Kidney (tissue), 14 donors: Measurements from ENCODE around the gene ZNF469. TPM values are rescaled to one million over a fixed set of nuclear protein-coding genes. Genes with fewer than 3 reads are reported as not detected.
A peak's percentile ranks its signal among the peaks of the same experiment; 100 is the strongest.

Experiments
- DNase-seq, 5 donors: peaks; one replicate each; pipeline ENCODE4 v3.0.0-alpha.2; 2013 to 2020
- FAIRE-seq: peaks from 2 replicates; lab custom pipeline; 2012; peaks lifted over from hg19 to GRCh38; lab: Jason Lieb, UNC
- H3K27ac ChIP-seq, 2 donors: one replicate each; pipeline ENCODE4 v1.7.0; 2013; ENCODE audit warnings: low read depth in 2 of 2, low read length in 2 of 2, inconsistent platforms in 1 of 2
- H3K27me3 ChIP-seq: one replicate; pipeline ENCODE4 v1.7.1; 2013; ENCODE audit warnings: low read length, inconsistent platforms; ENCODE audit not compliant: control insufficient read depth, insufficient read depth
- H3K36me3 ChIP-seq, 3 donors: one replicate each; pipeline versions ENCODE4 v1.7.0 to v1.7.1; 2013; ENCODE audit warnings: low read length in 3 of 3, control low read depth in 1 of 3, inconsistent platforms in 1 of 3; ENCODE audit not compliant: insufficient read depth in 3 of 3, control insufficient read depth in 2 of 3
- H3K4me1 ChIP-seq, 3 donors: one replicate each; pipeline versions ENCODE4 v1.7.0 to v1.7.1; 2013; ENCODE audit warnings: low read length in 3 of 3, inconsistent platforms in 1 of 3, low read depth in 1 of 3; ENCODE audit not compliant: control insufficient read depth in 2 of 3, insufficient read depth in 2 of 3
- H3K4me3 ChIP-seq, 3 donors: one replicate each; pipeline versions ENCODE4 v1.7.0 to v1.8.1; 2013; ENCODE audit warnings: low read length in 3 of 3, control low read depth in 1 of 3, inconsistent platforms in 1 of 3
- H3K9ac ChIP-seq, 3 donors: one replicate each; pipeline versions ENCODE4 v1.7.0 to v1.7.1; 2013; ENCODE audit warnings: low read length in 3 of 3, control low read depth in 1 of 3, inconsistent platforms in 1 of 3
- H3K9me3 ChIP-seq, 3 donors: one replicate each; pipeline versions ENCODE4 v1.7.0 to v1.7.1; 2013; ENCODE audit warnings: low read length in 3 of 3, control low read depth in 1 of 3, inconsistent platforms in 1 of 3; ENCODE audit not compliant: control insufficient read depth in 2 of 3, insufficient read depth in 1 of 3
- CTCF ChIP-seq: IDR thresholded peaks from 3 replicates; pipeline ENCODE4 v1.5.1; 2012; ENCODE audit warnings: mild to moderate bottlenecking, moderate library complexity, borderline replicate concordance; ENCODE audit not compliant: insufficient read depth; ENCODE audit errors: extremely low read depth
- intact Hi-C: fragments of 100-400 bp; cut with DNase I; formaldehyde crosslinking; loops from one replicate; pipeline ENCODE4 v1.11.1; 2022
- polyA plus RNA-seq: library from polyadenylated mRNA; stranded (reverse); fragments of 350-450 nt; fragmentation: Illumina TruSeq; extraction: RNeasy Lipid Tissue Mini Kit (QIAGEN cat#74804); gene quantifications from one replicate; pipeline ENCODE4 v1.2.3, GENCODE V29; 2014; ENCODE audit warnings: low read depth, low replicate concordance; ENCODE audit not compliant: insufficient read depth
- total RNA-seq: library from RNA; stranded (reverse); fragmentation: NEBNext Ultra II Directional; extraction: Animal tissue kit (Norgen Biotek cat#: 25700); gene quantifications from one replicate; pipeline ENCODE4 v1.2.1, GENCODE V29; 2021
- donor health status: control.
- donor health status: control.
- donor health status: control.
- donor health status: control.
- donor health status: control.
- donor health status: DM: yes; HTN: yes; CAD: no.
- donor health status: Normal renal cell carcinoma (clear cell type).

ZNF469 gene
- total and polyA plus RNA-seq, 2 donors from 2014 or later: 0.09 to 1.6 TPM

DNA sequence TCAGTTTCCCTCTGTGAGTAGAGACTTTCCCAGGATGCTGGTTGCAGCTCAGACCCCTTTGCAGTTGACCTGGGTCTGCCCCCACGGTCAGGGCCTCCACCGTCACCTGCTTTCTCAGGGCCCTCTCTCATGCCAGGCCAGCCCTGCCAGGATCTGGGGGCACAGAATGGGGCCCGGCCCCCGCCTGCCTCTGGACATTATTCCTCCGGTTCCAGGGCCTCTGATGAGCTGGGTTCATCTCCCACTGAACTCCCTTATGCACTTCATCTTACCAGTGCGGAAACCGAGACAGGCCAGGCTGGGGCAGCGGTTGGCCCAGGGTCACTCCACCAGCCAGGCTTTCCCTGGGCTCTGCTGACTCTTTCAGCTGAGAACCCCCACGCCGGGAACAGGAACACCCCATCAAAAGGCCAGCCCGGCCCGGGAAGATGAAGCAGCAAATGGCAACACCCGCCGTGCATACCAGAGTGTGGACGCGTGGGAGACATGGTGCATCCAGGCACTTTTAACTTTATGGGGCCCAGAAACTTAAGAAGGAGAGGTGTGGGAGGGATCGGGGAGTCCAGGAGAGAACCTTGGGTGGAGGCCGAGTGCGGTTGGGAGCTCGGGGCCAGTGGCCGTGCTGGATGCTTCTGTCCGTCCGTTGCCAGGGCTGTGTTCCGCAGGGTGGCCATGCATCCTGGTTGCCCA is 19.9 kb downstream of the ZNF469 start:
- Histone ChIP-seq H3K27me3 (no peaks in the 10 kb centered on the region), H3K27ac (no peak overlapping the region), H3K4me1 (no peaks in the 10 kb centered on the region), H3K9ac (no peak overlapping the region), H3K9me3 (no peaks in the 10 kb centered on the region), H3K36me3 (no peaks in the 10 kb centered on the region), H3K4me3 (no peak overlapping the region)
- DNase-seq: peak in 3 of 5 donors; percentile 46 to 84 (median 70)
- intact Hi-C loops: no loop called here
- FAIRE-seq: no peak
- no peak for TF ChIP-seq CTCF

- no peak for TF ChIP-seq CTCF
- FAIRE-seq (no peak), DNase-seq (no peak)
- no peaks in the 10 kb centered on the region for H3K36me3 ChIP-seq
- H3K27ac ChIP-seq: no peak overlapping the region
- H3K4me1 ChIP-seq: no peaks in the 10 kb centered on the region
- no peaks in the 10 kb centered on the region for H3K27me3 ChIP-seq
- intact Hi-C loops: no loop called here
- H3K9ac ChIP-seq: no peak overlapping the region
- H3K4me3 ChIP-seq: no peak overlapping the region
- H3K9me3 ChIP-seq: no peaks in the 10 kb centered on the region
Observed at GRCh38 chr16:88403794-88404581, 21.2 kb downstream of the ZNF469 start.

DNA sequence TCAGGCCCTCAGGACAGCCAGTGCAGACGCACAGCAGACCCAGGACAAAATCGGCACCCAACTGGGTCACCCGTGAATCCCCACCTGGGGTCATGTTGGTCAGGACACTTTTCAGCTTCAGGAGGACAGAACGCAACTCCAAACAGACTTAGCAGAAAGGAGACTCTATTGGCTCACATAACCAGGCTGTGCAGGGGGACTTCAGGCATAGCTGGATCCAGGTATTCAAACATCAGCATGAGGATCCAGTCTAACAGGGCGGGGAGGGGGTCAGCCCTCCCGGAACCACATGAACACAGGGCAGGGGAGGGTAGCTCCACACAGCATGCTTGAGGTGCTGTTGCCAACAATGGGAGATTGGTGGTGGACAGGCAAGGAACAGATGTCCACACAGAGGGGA is 22.0 kb downstream of the ZNF469 start:
- Histone ChIP-seq H3K27me3 (no peaks in the 10 kb centered on the region), H3K4me3 (no peak overlapping the region), H3K36me3 (no peaks in the 10 kb centered on the region), H3K9me3 (no peaks in the 10 kb centered on the region), H3K9ac (no peak overlapping the region), H3K27ac (no peak overlapping the region), H3K4me1 (no peaks in the 10 kb centered on the region)
- FAIRE-seq: no peak
- no peak for DNase-seq
- intact Hi-C loops: no loop called here
- TF ChIP-seq CTCF: no peak
